DOHH2 (cell line): ENCODE data around the gene PHF20.

Source experiments
- EZH2phosphoT487 ChIP-seq: fragments of 200-600 bp; sonication (generic); IDR thresholded peaks from 2 replicates; pipeline ENCODE4 v1.6.1; 2017; ENCODE audit warnings: borderline replicate concordance, mild to moderate bottlenecking, antibody characterized with exemption, low read length, moderate library complexity, mixed read lengths
- TF ChIP-seq, protein P1 (sequence below): fragments of 200-600 bp; sonication (generic); IDR thresholded peaks from one replicate; pipeline ENCODE4 v1.5.1; 2014; ENCODE audit warnings: antibody characterized with exemption, mild to moderate bottlenecking, low read depth, low read length; ENCODE audit not compliant: poor library complexity, severe bottlenecking

DNA sequence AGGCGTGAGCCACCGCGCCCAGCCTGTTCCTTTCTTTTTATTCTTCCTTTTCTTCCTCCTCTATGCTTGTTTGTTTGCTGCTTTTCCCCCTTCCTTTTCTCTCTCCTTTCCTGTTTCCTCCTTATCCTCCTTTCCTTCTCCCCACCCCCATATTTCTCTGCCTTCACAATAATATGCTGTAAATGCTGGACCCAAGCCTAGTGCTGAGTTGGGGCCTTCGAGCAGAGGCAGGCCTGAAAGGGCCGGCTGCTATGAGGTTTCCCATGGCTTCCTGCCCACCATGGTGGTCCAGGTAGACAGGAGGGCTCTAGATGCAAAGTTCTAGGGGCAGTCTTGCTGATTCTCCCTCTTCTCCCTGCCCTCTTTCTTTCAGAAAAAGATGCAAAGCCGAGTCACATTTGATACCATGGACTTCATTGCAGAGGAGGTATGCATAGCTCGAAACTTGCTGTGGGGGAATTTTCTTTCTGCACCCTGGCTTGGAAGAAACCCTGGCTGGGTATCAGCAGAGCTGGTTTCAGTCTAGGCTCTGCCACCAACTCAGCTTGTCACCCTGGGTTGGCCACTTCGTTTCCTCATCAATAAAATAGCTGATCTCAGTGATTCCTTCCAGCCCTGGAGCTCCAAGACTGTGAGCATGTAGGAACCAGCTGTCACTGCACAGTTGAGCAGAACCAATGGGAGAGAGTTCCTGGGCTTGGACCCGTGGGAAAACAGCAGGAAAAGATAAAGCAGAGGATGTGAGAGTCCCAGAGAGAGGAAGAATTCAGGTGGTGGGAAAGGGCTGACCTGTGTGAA is 204.0 kb downstream of the PHF20 start:
- TF ChIP-seq, protein P1, sequence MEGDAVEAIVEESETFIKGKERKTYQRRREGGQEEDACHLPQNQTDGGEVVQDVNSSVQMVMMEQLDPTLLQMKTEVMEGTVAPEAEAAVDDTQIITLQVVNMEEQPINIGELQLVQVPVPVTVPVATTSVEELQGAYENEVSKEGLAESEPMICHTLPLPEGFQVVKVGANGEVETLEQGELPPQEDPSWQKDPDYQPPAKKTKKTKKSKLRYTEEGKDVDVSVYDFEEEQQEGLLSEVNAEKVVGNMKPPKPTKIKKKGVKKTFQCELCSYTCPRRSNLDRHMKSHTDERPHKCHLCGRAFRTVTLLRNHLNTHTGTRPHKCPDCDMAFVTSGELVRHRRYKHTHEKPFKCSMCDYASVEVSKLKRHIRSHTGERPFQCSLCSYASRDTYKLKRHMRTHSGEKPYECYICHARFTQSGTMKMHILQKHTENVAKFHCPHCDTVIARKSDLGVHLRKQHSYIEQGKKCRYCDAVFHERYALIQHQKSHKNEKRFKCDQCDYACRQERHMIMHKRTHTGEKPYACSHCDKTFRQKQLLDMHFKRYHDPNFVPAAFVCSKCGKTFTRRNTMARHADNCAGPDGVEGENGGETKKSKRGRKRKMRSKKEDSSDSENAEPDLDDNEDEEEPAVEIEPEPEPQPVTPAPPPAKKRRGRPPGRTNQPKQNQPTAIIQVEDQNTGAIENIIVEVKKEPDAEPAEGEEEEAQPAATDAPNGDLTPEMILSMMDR = no peak
- no peak for TF ChIP-seq EZH2phosphoT487
